NCI-H2227 (cell line): ENCODE measurements around the gene CLBA1.

ENCODE experiments used
- DNase-seq: peaks from one replicate; lab custom pipeline; 2025; ENCODE audit not compliant: unreplicated experiment; lab: John Stamatoyannopoulos, UW

Gene CLBA1

DNA sequence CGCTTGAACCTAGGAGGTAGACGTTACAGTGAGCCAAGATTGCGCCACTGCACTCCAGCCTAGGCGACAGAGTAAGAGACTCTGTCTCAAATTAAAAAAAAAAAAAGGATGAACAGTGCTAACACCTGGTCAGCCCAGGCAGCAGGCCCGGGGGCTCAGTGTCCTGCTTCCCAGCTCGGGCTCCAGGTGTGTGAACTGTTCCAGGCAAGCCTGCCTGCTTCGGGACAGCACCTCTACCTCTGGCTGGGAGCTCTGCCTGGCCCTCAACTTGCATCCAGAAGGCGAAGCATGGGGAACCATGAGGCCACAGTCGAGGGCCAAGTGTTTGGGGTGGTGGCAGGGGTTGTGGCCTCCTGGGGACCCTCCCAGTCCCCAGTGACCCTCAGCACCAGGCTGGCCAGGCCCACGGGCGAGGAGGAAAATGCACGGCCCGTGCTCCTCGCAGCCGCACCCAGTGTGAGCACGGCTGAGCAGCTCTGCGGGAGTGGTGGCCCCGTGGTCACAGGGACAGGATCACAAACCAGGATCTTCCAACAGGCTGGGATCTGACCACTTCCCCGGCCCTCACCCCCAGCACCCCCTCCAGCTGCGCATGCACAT is 19.8 kb downstream of the CLBA1 start:
- DNase-seq = no peak

DNA sequence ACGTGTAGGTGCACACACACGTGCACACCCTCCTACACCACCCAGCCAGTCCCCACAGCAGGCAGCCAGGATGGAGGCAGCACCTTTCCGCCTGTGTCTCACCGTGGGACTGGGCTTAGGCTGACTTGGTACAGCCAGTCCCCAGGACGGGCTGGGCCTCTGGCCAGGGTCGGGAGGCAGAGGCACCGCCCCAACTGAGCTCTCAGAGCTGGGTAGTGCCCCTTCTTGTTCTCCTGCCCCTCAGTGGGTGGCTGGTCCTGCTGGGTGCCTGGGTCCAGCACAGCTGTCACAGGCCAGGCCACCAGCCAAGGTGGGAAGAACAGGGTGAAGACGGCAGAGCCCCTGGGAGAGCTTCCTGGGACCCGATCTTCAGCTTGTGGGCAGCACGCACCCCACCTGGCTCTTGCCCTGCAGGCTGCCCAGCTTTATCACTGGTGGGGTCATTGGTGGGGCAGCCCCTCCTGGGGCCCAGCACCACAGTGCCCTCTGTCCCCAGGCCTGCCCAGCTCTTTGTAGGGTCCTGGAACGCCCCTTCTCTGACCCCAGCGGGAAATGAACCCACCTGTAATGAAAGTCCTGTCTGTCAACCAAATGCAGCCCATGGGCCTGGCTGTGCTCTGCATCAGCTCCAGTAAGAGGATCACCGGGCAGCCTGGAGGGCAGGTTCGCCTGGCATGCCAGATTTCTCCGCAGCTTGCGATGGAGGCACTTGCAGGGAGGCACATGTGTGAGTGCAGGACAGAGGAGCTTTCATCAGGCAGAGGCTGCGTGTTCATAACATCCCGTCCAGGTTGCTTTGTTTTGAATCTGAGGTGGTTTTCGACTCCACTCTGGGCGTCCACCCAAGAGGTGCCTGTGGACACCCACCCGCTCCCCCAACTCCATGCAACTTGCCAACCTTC is 20.6 kb downstream of the CLBA1 start:
- DNase-seq = no peak

DNA sequence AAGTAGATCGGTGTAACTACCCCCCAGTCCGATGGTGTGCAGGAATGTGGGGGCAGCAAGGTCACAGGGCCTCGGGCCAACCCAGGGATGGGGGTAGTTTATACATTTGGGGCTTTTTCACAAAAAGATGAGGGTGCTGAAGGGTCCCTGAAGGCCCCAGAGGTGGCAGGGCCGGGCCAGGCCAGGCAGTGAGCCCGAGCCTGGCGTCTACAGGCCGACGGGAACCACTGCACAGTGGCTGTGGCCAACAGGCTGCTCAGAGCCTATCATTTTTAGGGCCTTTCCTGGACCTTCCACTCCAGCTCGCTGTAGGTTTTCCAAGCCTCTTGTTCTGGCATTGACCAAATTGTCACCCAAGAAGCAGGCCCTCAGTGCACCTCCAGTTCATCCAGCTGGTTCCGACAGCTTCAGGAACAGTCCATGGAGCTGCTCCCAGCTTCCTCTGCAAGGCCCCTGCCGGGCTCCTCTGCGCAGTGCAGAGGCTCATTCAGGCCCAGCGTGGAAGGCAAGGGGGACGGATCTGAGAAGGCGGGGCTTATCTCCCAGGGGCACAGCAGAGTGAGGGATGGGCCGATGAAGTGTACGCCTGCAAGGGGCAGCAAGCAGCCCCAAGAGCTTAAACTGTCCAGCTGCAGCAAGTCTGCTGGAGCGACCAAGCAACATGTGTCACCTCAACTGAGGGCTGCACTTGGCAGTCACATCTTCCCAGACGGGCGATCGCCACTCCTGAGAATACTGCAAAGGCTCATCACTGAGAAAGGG is 21.4 kb downstream of the CLBA1 start:
- peak; percentile 60 for DNase-seq

DNA sequence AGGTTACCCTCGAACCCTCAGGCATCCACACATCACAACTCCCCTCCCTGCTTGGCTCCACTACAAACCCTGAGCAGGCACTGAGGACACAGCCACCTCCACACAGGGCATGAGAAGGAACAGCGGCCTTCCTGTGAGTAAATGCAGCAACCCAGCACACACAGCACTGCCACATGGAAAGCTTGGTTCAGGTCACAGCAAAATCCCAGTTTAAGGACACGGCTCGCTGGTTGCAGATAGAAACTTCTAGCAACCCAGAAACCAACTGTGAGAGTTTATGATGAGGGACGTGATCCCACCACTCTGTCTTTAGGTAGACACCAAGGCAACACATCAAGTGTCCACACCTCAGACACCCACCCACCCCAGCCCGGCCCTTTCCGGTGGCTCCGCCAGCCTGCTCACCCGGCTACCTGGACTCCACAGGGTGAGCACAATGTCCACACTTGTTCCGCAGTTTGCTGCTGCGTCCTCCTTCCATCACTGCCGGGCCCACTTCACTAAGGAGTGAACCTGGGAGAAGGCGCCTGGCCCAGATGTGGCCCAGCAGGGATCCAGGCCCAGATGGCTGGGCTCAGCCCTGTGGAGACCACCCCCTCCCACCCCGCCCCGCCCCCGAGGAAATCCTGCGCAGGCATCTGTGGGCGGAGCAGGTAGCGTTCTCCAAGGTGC is 22.1 kb downstream of the CLBA1 start:
- no peak for DNase-seq

DNA sequence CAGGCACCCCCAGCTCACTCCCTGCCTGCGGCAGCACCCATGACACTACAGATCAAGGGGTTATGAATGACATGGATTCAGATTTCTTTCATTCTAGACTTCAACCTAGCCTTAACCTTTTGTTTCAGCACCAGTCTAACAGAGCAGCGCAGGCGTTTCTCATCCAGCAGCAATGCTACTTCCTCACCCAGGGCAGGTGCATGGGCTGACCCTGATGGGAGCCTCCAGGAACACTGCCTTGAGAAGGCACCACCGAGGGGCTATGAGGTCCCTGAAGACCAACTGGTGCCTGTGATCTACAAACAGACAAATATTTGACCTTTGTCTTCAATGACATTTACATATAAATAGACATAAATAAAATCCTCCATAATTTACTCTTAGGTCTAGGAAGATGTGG is 24.5 kb downstream of the CLBA1 start:
- no peak for DNase-seq

DNA sequence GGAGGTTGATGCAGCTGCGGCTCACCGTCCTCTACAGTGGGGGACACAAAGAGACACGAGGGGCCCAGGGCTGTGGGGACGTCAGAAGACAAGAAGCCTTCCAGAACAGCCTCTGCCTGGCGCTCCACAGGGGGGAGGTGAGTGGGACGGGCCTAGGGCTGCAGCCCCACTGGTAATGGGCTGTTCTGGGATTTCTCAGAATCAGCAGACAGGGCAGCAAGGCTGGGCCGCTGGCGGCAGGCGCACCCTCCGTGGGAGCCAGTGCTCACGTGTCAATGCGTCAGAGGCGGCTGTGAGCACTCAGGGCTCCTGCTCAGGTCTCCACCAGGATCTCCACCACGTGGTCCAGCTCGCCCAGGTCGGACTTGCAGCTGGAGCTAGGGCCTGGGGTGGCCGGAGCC is 25.3 kb downstream of the CLBA1 start:
- DNase-seq = peak; percentile 38

DNA sequence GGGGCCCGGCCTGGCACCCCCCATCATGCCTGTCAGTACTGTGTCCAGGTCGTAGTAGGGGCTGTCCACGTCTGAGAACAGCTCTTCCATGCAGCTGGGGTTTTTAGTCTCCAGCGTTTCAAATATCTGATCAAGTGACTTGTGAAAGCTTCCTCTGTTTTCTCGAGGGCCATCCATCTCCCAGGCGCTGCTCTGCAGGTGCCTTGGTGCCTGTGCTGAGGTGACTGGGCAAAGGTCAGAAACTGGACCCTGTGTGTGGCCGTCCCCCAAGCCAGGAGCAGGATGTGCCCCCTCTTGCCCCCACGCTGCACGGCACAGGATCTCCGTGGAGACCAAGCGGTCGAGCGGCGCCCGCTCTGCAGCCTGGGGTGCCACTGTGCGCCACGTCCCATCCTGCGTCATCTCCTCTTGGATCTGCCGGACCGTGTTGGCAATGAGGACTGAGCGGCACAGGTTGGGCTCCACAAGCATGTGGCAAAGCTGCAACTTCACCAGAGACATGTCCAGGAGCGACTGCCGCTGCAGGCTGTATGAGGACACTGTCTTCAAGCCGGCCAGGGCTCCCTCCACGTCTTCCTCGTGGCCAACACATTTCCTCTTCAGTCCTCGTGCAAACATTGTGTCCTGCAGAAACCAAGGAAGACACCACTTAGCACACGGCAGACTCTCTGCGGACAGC is 25.9 kb downstream of the CLBA1 start:
- DNase-seq = no peak

DNA sequence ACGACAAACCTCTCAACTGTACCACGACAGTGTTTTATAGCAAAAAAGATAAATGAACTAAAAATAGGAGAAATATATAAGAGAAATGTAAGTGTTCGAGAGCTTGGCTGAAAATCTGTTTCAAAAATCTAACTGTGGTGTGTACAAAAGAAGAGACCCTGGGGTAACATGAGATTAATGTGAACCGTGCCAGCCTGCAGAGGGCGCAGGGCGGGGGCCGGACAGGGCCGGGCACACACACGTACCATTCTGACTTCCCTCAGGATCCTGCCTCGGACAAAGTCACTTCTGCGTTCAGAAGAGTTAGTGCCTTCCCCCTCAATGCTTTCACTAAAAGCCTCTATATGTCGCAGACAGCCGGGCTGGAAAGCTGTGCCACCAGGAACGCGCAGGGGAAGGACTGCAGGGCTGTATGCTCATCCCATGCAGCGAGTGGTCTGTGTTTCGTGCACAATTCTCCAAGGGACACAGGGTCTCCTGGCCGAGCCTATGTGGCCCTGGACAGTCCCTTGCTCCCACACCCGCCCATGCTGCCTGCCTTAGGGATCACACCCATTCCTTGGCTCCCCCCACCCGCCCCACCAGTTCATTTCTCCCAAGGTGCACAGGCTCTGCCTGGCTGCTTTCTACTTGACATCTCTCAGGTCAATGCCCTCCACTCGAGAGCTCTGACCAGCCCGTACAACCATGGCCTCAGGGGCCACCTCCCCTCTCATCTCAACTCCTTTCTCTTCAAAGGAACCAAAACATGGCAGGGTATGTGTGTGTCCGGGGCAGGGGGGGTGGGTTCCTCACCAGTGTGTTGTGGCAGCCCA is 26.8 kb downstream of the CLBA1 start:
- no peak for DNase-seq

DNA sequence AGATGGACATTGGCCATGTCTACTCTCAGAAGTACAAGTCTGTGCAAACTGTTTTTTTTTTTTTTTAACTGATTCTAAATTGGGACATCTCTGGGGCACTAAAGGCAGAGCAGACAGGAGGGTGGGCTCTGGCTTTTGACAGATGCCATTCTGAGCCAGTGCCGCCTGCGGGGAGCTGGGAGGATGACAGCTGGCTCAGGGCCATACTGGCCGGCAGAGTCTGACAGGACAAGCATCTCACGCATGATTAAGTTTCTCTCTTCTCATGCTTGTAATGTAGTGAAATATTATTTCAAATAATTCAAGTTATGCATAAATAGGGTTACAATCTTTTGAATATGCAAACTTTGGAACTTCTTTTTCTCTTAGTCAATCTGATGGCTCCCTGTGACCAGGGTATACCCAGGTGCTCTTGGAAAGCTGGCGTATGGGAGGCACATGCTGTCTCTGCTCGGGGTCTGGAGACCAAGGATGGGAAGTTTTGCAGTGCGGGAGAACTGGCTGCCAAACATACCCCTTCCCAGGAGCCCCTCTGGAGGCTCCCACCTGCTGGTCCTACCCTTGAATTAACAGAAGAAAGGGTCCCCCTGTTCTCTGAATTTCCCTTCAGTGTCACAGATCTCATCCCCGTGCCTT is 27.7 kb downstream of the CLBA1 start:
- DNase-seq = no peak

DNA sequence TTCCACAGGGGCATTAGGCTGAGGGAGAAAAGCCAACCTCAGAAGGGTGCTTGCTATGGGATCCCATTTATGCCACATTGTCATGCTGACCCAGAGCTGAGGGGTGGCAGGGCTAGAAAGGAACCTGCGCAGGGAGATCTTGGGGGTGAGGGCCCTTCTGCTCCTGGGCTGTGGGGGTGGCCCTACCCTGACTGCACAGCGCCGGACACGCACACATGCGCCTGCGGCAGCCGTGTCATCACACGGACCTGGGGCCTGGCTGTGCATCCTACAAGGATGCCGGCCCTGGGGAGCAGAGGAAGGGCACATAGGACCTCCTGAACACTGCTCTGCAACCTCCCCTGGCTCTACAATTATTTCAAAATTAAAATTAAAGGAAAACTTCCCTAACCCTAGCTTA is 28.4 kb downstream of the CLBA1 start:
- no peak for DNase-seq

DNA sequence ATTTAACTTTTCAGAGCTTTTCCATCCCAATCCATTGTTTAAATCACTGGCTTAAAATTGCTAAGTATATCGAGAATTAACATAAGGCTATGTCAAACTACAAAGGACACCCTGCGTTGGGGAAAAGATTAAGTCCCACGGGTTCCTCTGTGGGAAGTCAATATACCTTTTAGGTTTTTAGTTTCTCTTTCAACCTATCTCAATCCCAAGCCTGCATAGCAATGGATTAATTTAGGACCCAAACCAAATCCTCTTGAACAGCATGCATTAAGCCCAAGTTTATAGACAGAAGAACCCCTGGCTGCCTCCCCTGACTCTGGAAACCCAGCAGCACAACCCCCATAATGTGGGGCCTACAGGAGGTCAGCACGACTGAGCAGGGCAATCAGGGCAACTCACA is 29.0 kb downstream of the CLBA1 start:
- DNase-seq = no peak

DNA sequence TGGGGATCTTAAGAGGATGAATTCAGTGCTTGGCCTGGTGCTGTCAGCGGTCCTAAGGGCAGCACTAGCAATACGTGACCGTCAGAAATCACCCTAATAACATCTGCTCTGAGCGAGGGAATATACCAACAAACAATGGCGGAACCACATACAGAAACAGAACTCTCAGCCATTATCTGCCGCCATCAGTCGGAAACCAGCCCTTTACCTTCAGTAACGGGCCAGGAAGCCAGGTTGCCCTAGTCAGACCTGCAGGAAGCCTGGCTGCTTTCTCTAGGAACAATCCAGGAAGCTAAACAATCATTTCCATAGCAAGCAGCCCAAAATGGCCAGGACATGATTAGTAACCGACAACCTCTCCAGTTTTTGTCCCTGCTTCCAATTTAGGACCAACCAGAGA is 29.7 kb downstream of the CLBA1 start:
- no peak for DNase-seq

DNA sequence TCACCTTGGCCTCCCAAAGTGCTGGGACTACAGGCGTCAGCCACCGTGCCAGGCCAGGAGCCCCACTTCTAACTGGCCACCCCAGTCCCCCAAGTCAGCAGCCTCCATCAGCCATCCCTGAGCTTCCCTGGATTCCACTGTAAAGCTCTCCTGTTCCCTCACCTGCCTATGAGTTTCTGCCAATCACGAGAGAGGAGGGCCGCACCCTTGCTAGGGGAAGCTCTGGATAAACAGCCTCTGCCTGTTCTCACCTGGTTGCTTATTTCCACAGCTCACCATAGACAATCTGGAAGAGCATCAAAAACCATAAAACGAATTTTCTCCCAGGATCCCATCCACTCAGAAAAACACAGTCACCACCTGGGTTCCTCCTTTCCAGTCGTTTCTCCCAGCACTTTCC is 30.3 kb downstream of the CLBA1 start:
- no peak for DNase-seq

DNA sequence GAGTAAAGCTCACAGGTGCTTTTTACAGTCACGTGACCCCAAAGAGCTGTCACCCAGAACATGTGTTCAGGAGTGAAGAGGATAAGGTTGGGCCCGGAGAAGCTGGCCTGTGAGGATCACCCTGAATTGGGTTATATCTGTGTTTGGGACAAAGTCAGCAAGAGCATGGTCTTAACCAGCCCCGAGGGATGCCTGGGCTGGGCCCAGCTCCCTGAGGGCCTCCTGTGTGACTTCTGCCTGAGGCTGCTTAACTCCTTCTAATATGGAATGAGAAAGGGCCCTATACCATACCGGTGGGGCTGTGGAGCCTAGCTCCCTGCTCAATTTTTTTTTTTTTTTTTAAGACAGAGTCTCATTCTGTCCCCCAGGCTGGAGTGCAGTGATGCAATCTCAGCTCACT is 32.8 kb downstream of the CLBA1 start:
- no peak for DNase-seq

DNA sequence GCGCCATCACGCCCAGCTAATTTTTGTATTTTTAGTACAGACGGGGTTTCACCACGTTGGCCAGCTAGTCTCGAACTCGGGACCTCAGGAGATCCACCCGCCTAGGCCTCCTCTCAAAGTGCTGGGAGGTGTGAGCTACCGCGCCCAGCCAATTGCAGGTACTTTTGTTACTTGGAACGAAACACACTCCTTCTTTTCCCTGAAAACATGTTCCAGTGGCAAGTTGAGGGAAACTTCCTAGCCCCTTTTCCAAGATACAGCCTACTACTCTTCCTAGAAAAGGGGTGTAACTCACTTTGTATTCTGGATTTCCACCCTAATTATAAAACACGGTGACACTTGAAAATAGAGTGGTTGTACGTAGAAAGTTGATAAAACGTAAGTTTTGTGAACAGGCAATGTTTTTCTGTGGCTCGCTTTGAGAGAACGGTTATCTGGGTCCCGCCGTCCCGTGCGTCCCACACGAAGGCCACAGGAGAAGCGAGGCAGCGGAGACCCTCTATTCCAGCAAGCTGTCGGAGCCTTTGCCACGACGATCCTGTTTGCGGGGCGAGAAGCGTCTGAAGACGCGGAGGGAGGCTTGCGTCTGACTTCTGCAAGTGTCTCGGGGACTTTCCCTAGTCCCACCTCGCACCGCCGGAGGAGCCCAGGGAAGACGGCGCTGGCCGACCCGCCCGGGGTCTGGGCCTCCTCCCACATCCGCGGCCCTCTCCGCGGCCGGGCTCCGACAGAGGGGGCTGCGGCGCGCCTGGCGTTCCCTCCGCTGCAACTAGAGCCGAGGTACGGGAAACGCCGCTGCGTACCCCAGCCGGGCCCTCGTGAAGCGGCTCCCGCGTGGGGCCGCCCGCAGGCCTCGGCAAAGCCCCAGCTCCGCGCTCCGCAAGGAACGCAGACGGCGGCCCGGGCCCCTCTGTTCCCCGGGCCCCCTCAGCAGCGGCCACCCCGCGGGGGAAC is 34.5 kb downstream of the CLBA1 start:
- peak; percentile 62 for DNase-seq

DNA sequence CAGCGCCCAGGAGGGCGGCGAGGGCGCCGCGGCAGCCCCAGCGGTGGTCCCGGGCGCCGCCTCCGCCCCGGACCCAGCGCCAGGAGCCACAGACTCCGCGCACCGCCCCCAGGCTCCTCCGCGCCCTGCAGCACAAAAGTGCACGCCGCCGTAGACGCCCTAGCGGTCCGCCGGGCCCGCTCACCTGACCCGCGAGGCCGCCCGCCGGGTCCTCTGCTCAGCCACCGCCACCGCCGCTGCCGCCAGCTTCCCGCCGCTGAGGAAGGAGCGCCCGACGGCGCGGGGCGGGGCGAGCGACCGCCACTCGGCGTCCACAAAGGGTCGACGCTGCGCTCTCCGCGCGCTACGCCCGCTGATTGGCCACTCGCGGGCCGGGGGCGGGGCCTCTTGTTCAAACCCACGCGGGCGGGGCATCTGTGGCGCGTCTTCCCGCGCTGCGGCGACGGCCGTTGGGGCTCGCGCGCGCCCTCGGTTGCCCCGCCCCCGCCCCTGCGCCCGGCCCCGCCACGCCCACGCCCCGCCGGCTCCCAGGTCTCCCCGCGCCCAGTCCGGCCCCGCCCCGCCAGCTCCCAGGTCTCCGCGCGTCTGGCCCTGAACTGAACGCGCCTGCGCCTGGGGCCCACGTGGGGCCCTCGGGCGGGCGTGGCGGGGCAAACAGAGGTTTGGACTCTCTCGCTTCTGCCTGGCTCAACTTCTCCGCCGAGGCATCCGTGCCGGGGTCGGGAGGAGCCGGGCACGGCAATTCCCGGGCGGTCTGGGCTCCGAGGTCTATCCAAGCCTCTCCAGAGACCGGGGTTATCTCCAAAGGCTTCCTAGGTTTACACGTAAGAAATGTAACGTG is 35.4 kb downstream of the CLBA1 start, which contains the start of gene CDCA4:
Gene CDCA4, minus strand, starts transcription at position 269 of the 841 bp plus-strand sequence. CDS start 9,154 bp downstream, outside the sequence.
- DNase-seq = peak; percentile 100

DNA sequence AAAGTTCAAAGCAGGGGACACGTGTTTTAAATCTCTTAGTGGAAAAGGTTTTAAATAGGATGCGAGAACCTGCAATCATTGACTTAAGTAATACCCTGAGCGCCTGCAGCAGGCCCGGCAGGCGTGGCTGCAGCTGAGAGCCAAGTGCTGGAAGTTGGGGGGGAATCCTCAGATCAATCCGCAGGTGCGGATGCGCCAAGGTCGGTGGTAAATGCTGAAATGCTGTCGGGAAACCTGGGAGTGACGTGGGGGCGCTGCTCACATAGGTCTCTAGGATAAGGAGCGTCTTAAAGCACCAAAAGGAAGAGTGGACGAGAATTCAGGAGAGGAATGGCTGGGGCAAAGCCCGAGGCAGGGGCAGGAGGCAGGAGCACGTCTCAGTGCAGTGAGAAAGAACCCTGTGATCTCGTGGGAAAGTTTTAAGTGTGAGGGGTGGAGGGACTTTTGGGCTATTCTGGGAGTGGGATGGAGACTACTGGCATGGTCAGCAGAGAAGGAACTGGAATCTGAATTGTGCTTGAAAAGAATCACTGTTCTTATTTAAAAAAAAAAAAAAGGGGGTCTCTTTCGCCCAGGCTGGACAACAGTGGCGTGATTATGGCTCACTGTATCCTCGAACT is 36.2 kb downstream of the CLBA1 start:
- peak; percentile 83 for DNase-seq
